ENCODE measurements around the gene CCDC97. TPM values are rescaled to one million over a fixed set of nuclear protein-coding genes. Genes with fewer than 3 reads are reported as not detected.

The CCDC97 gene
- total RNA-seq, 1 donor: 29.1 TPM

GRCh38 chr19:41318696-41319499 lies 8.9 kb downstream of the CCDC97 start:
- DNase-seq (ENCODE audit: low read depth in 2 of 3, low spot score in 2 of 3): no peak

DNA sequence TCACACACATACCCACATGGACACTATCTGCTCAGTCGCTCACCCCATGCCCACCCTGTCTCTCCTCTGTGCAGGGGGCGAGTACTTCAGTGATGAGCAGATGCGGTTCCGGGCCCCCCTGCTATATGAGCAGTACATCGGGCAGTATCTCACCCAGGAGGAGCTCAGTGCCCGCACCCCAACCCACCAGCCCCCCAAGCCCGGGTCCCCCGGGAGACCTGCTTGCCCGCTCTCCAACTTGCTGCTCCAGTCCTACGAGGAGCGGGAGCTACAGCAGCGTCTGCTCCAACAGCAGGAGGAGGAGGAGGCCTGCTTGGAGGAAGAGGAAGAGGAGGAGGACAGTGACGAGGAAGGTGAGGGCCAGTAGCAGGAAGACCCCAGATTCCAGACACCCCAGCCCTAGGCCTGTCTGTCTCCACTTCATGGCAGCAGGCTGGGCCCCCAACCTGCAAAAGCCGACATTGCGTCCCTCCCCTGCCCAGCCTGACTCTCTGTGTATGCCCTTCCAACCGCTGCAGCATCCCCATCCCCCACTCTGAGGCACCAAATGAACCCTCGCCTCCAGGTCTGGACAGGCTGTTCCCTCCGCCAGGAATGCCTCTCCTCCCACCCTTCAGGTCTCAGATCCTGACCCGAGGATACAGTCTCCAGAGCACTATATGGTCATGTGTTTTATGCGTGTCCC lies 9.7 kb downstream of the CCDC97 start:
- no peak for DNase-seq (ENCODE audit: low read depth in 2 of 3, low spot score in 2 of 3)

GRCh38 chr19:41320185-41320518 lies 10.2 kb downstream of the CCDC97 start:
- no peak for DNase-seq (ENCODE audit: low read depth in 2 of 3, low spot score in 2 of 3)

DNA sequence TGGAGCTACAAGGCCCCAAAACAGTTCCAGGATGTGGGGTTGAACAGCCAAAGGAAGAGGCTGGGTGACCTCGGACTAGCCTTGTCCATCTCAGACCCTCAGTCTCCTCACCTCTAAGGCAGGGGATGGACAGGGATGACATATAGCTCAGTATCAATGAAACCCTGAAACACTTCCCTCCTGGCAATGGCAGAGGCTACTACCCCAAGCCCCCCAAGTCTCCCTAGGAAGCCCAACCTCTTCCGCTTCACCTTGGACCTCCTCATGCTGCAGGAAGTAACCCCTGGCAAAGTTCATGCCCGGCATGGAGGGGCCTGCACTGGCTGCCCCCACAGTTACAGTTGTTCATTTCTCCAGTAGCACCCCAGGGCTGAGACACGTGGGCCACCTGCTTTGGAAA lies 10.6 kb downstream of the CCDC97 start:
- no peak for DNase-seq (ENCODE audit: low read depth in 2 of 3, low spot score in 2 of 3)

DNA sequence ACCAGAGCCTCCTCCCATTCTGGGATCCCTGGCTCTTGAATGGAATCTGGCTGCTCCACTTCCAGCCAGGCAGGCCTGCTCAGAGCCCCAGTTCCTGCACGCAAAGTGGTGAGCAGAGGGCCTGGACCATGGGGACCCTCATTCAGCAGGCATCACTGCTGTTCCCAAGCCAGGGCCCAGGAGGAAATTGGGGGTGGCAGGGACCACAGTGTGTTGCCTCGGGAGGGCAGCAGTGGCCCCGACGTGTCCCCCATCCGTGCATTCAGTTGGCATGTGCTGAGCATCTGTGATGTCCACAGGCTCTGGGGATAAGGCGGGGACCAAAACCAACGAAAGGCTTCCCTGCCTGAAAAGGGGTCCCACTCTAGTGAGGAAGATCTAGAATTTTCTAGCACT lies 11.2 kb downstream of the CCDC97 start:
- DNase-seq (ENCODE audit: low read depth in 2 of 3, low spot score in 2 of 3): no peak

DNA sequence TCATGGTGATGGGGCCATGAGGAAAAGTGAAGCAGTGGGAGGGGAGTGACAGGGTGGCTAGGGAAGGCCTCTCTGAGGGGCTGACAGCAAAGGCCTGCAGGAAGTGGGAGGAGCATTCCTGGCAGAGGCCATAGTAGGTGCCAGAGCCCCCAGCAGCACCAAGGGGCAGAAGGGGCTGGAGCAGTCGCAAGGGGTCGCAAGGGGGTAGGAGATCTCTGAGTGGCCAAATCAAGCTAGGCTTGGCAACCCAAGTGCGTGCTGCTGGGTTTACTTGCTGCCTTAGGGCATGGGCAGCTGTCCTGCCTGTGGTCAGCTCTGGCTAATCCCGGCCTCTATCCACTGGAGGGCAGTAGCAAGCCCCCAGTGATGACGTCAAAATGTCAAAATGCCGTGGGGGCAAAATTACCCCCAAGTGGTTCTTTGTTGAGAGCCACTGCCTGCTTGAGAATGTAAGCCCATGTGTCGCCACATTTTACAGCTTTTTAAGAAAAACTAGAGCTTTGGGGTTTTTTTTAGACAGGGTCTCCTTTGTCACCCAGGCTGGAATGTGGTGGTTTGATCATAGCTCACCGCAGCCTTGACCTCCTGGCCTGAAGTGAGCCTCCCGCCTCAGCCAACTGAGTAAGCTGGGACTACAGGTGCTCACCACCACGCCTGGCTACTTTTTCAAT lies 11.8 kb downstream of the CCDC97 start:
- DNase-seq (ENCODE audit: low read depth in 2 of 3, low spot score in 2 of 3): no peak

GRCh38 chr19:41322451-41322850 lies 12.5 kb downstream of the CCDC97 start:
- no peak for DNase-seq (ENCODE audit: low read depth in 2 of 3, low spot score in 2 of 3)

GRCh38 chr19:41323023-41323422 lies 13.1 kb downstream of the CCDC97 start:
- DNase-seq (ENCODE audit: low read depth in 2 of 3, low spot score in 2 of 3): no peak

DNA sequence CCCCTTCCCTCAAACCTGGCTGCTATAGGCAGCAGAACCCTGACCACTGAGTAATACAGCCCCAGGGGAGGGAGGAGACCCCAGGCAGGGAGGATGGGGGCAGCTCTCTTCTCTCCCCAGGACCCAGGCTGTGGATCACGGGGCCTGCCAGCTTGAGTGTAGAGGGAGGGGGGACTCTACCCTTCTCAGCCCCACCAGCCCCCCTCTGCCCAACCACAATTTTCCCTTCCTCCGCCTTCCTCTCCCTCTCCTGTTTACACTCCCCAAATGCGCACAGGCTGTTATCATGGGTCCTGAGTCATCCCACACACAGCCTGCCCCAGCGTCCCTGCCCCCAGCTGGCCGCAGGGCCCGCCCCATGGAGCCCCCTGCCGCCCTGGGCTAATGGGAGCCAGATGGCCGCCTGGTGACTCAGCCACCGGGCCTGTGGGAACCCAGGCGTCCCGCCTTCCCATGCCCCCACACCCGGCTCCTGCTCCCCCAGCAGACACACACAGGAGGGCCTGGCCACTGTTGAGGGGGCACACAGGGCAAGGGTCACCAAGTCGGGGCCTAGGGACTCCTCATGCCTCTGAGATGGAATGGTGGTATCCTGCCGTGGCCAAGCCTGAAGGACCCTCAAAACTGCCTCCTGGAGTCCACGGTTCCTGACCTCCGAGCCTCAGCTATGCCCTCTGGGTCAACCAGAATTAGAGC lies 13.6 kb downstream of the CCDC97 start:
- DNase-seq (ENCODE audit: low read depth in 2 of 3, low spot score in 2 of 3): peak in 2 of 3 donors; percentile 90 to 92

- no peak for DNase-seq (ENCODE audit: low read depth in 2 of 3, low spot score in 2 of 3)
These were observed 14.3 kb downstream of the CCDC97 start for GRCh38 chr19:41324231-41324702.

DNA sequence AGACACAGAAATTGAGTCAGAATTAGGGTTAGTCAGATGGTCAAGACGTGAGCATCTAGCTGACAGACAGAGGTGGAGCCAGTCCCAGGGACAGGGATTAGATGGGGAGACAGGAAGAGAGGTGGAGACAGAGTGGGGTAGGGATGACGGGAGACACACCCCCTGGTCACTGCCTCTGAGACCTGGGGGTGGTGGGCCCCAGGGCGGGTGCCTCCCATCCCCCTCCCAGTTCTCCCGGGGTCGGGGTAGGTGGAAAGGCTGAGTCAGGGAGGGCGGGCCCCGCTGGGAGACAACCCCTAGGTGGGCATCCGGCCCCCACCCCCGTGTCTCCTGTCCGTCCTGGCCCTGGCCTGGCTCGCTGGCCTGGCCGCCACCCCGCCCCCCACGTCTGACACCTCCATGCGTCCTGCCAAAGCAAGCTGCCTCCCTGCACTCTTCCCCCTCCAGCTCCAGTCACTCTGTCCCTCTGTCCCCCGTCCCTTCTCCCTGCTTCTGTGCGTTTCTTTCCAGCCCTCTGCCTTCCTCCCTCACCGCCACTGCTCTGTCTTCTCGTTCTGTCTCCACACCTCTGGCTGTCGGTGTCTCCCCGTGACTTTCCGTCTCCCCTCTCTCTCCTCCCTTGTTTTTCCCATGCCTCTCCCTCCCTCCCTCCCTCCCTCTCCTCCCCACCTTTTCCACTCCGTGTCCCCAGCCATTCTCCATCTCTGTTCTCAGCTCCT lies 15.1 kb downstream of the CCDC97 start:
- DNase-seq (ENCODE audit: low read depth in 2 of 3, low spot score in 2 of 3): no peak

DNA sequence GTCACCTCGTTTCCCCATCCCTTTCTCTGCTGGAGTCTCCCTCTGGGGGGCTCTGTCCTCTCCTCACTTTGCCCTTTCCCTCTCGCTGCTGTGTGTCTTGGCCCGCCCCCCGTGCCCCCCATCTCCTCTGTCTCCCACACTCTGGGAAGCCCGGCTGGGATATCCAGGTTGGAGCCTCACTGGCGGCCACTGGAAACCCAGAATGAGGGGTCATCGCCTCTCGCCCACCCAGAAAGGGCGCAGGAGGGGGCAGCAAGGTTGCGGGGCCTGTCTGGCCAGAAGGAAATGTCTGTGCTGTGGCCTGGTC lies 15.6 kb downstream of the CCDC97 start:
- DNase-seq (ENCODE audit: low read depth in 2 of 3, low spot score in 2 of 3): no peak

DNA sequence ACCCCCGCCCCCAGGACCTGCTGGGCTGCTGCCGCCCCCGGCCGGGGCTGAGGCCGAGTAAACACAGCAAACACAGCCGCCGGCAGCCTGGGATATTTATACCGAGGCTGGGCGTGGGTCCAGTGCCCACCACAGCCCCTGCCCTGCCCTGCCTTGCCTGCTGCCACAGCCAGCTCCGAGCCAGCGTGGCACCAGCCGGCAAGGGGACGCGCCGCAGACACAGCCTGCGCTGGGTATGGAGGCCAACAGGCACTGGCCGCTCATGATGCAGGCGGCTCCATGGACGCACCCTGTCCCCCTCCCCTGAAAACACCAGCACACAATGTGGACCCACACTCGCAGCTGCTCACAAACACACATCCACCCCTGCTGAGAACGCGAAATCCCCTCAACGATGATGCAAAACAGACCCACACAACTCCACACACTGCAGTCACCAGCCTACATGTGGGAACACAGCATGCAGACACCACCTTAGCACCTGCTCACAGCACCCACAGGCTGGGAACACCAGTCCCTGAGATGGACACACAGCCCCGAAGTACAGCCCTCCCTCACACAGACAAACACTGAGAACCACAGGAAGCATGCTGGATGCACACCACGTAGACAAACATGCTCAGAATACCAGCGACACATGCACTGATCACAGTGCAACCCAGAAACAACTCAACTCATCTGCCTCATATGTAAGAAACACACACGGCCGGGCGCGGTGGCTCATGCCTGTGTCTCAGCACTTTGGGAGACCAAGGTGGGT lies 16.2 kb downstream of the CCDC97 start:
- peak in 1 of 3 donors; percentile 20 for DNase-seq (ENCODE audit: low read depth in 2 of 3, low spot score in 2 of 3)

DNA sequence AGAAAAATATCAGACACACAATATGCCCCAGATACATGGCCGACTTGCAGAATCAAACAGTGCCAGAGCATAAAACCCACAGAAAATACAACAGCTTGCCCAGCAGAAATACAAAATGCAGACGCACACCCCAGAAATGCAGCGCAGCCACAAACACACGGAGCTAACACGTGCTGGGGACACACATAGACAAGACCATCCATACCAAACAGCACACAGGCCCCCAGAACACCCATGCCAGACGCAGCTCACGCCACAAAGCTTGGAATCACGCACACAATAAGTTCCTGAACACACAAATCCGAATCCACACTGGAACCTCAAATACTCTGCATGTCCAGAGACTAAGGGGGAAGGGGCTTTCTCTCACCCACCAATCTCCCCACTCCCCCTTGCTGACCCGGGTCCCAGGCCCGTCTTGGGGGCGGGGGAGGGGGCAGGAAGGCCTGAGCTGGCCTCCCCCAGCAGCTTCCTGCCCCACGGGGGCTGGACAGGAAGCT lies 17.2 kb downstream of the CCDC97 start:
- peak in 1 of 3 donors; percentile 51 for DNase-seq (ENCODE audit: low read depth in 2 of 3, low spot score in 2 of 3)

DNA sequence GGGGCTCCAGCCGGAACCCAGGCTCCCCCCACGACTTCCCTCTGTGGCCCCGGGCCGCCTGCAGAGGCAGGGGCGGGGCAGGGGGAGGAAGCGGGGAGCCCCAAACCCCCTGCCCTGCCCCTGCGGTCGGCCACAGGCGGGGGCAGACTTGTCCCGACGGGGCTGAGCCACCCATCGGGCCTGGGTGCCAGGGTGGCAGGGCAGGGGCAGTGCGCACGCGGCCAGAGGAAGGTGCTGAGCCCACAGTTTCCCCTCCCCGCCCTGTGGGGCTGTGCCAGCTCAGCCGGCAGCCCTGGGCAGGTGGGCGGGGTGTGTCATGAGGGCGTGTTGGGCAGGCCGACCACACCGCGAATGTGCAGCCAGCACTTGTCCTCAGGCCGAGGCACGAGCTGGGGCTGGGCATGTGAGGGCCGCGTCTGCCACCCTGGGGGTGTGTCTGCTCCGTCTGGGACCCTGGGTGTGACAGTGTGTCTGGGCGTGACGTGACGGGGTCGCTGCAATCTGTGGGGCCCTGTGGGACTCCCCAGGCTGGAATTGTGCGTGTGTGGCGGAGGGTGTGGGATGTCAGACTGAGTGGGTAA lies 17.7 kb downstream of the CCDC97 start:
- peak; percentile 76 to 92 (median 87) for DNase-seq (ENCODE audit: low read depth in 2 of 3, low spot score in 2 of 3)

- DNase-seq (ENCODE audit: low read depth in 2 of 3, low spot score in 2 of 3): peak in 1 of 3 donors; percentile 58
These were observed 18.3 kb downstream of the CCDC97 start for GRCh38 chr19:41328157-41328841.

- DNase-seq (ENCODE audit: low read depth in 2 of 3, low spot score in 2 of 3): no peak
These were observed 18.9 kb downstream of the CCDC97 start for GRCh38 chr19:41328842-41329225.

DNA sequence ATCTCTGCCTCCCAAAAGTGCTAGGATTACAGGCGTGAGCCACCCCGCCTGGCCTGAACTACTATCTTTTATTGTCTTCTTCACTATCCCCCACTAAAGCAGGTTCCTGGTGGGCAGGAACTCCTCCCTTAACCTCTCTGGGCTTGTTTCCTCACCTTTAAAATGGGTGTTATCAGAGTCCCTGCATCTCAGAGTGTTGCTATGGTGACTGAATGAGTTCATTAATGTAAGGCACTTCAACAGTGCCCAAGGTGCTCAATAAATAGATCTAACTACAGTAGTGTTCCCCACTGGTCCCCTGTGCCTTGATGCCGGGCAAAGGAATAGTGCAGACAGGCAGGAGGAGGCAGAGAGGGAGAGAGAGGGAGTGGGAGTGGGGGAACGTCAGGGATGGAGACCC lies 20.5 kb downstream of the CCDC97 start:
- DNase-seq (ENCODE audit: low read depth in 2 of 3, low spot score in 2 of 3): no peak

Data from hematopoietic multipotent progenitor cell (in vitro differentiated cells).